HG03175 (cell line): ENCODE data around the gene EGR1.

Source experiments
- ATAC-seq: cut with Tn5 transposase; IDR thresholded peaks from one replicate; pipeline ENCODE4 v1.9.1; 2021; ENCODE audit warnings: mild to moderate bottlenecking, moderate library complexity; ENCODE audit not compliant: unreplicated experiment

Gene EGR1

DNA sequence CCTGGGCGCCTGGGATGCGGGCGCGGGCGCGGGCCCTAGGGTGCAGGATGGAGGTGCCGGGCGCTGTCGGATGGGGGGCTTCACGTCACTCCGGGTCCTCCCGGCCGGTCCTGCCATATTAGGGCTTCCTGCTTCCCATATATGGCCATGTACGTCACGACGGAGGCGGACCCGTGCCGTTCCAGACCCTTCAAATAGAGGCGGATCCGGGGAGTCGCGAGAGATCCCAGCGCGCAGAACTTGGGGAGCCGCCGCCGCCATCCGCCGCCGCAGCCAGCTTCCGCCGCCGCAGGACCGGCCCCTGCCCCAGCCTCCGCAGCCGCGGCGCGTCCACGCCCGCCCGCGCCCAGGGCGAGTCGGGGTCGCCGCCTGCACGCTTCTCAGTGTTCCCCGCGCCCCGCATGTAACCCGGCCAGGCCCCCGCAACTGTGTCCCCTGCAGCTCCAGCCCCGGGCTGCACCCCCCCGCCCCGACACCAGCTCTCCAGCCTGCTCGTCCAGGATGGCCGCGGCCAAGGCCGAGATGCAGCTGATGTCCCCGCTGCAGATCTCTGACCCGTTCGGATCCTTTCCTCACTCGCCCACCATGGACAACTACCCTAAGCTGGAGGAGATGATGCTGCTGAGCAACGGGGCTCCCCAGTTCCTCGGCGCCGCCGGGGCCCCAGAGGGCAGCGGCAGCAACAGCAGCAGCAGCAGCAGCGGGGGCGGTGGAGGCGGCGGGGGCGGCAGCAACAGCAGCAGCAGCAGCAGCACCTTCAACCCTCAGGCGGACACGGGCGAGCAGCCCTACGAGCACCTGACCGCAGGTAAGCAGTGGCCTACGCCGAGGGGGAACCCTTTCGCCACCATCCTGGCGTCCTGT is at the start of gene EGR1:
Gene EGR1, plus strand, starts transcription at position 219 of the 864 bp plus-strand sequence. Its CDS starts 283 bp downstream, at position 502.
- ATAC-seq: peak; percentile 62

DNA sequence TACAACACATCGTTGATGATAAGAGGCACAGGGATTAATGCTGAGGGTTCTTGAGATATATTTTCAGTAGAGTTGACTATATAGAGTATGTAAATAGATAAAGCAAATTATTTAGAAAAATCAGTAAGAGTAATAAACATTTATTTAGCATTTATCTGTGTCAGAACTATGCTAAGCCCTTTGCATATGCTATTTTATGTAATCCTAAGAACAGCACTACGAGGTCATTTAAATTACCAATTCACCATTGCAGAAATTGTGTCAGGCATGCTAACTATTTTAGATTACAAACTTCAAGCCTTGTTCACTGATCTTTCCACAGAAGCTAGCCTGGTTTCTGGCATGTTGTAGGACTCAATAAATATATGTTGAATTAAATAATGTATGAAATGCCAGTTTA is 46.8 kb upstream of the EGR1 start:
- no peak for ATAC-seq

DNA sequence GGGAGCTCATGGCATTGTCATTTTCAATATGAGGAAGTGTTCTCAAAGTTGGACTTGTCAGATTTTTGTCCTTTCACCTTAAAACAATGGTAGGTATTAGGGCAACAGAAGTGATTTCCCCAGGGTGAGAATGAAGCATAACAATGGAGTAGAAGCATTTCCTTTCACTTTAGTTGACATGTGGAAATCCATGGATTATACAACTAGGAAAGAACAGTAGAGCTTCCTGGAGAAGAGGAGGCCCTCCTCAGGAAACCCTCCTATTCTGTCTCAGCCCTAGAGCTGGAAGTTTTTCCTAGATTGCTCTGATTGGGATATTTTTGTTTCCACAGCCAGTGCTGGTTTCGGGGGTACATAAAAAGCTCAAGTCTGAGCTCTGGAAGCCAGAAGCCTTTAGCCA is 40.2 kb upstream of the EGR1 start:
- no peak for ATAC-seq

DNA sequence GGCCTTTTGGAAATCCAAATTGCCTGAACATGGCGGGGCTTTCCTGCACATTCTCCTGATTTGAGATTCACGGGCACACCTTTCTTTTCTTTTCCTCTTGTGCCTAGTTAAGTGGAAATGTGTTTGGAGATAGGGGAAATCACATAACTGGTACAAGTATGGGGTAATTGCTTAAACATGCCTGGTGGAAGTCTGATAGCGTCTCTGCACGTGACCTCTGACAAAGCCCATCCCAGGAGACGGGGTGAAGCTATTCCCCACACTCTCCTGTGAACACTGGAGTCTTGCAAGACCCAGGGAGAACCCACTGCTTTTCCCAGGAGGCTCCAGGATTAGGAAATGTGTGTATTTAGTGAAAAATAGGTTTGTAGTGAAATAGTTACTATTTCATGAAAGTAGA is 29.3 kb upstream of the EGR1 start:
- ATAC-seq: no peak

- no peak for ATAC-seq
Observed at GRCh38 chr5:138438003-138438723, 27.1 kb upstream of the EGR1 start.

GRCh38 chr5:138438724-138439476 is 26.4 kb upstream of the EGR1 start, which contains the start of gene REEP2:
TSS of gene REEP2 (plus strand) at chr5:138439057. CDS start at chr5:138439209, 152 bp downstream.
- peak; percentile 78 for ATAC-seq

- no peak for ATAC-seq
Observed at GRCh38 chr5:138439477-138440158, 25.7 kb upstream of the EGR1 start.

- ATAC-seq: no peak
Observed at GRCh38 chr5:138440159-138441073, 24.9 kb upstream of the EGR1 start.

DNA sequence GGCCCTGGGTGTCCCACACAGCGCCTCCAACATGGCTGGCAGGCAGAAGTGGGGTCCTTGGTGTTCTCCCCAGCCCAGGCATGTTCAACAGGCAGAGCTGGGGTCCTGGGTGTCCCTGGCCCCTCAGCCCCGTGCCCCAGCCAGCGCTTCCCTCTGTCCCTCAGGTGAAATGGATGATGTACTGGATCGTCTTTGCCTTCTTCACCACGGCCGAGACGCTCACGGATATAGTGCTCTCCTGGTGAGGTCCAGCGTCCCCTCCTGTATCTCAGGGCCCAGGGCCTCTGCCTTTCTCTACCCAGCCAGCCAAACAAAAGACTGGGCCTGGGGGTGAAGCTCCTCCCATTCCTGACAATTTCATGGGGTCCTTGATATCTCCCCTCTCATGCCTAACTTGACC is 24.1 kb upstream of the EGR1 start:
- no peak for ATAC-seq

DNA sequence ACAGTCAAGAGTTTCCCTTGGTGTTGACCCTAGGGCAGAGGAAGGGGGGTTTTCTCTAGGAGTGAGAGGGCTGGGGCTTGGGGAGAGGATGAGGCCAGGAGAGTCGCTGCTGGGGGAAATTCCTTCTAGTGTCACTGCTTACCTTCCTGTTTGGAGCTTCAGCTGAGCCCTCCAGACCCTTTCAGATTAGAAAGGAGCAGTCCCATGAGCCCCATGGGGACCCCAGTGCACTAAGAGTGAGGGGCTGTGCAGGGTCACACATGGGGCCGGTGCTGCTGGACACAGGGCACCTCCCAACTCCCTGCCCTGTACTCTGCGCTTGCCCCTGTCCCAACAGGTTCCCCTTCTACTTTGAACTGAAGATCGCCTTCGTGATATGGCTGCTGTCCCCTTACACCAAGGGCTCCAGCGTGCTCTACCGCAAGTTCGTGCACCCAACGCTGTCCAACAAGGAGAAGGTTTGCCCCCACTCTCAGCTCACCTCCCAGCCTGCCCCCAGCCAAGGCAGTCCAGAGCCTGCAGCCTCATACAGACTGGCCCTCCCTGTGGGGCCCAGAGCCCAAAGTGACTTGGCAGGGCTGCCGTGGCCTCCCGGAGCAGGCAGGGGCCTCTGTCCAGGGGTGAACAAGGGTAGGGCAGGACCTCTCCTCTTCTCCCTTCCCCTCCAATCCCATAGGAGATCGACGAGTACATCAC is 21.1 kb upstream of the EGR1 start:
- ATAC-seq: no peak

DNA sequence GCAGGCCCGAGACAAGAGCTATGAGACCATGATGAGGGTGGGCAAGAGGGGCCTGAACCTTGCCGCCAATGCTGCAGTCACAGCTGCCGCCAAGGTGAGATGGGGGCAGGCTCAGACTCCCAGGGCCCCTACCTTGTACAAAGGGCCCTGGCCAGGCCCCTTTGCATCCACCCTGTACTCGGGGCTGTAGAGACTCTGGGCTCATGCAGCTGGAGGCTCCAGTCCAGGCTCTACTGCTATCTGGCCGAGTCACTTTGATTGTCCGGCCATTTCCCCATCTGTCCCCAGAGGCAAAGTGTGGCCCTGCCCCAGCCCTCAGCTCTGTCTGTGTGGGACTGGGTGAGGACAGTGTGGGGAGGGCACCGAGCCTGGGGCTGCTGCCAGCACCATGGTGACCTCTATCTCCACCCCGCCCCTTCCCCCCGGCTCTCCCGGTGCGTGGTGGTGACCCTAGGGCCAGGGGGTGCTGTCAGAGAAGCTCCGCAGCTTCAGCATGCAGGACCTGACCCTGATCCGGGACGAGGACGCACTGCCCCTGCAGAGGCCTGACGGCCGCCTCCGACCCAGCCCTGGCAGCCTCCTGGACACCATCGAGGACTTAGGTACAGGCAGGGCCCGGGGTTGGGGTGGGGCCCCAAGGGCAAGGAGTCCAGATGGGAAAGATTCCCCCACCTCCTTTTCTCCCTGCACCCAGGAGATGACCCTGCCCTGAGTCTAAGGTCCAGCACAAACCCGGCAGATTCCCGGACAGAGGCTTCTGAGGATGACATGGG is 20.3 kb upstream of the EGR1 start:
- no peak for ATAC-seq

GRCh38 chr5:138445547-138446271 is 19.6 kb upstream of the EGR1 start:
- no peak for ATAC-seq

DNA sequence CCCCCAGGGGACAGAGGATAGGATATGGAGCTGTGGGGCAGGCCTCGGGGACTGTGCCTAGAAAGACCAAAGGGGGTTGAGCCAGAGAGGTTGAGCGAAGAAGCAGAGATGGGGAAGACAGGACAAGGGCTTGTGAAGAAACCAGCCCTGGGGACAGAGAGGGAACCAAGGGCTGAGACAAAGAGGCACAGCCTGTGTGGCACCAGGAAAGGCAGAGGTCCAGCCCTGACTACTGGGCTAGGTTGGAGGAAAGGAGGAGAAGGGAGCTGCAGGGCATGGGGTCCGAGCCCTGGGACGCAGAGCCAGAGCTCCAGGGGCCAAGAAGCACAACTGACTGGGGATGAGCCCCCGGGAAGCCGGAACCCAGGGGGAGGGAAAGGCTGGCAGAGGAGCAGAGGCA is 17.2 kb upstream of the EGR1 start:
- ATAC-seq: no peak

- ATAC-seq: no peak
Observed at GRCh38 chr5:138448481-138449398, 16.5 kb upstream of the EGR1 start.

DNA sequence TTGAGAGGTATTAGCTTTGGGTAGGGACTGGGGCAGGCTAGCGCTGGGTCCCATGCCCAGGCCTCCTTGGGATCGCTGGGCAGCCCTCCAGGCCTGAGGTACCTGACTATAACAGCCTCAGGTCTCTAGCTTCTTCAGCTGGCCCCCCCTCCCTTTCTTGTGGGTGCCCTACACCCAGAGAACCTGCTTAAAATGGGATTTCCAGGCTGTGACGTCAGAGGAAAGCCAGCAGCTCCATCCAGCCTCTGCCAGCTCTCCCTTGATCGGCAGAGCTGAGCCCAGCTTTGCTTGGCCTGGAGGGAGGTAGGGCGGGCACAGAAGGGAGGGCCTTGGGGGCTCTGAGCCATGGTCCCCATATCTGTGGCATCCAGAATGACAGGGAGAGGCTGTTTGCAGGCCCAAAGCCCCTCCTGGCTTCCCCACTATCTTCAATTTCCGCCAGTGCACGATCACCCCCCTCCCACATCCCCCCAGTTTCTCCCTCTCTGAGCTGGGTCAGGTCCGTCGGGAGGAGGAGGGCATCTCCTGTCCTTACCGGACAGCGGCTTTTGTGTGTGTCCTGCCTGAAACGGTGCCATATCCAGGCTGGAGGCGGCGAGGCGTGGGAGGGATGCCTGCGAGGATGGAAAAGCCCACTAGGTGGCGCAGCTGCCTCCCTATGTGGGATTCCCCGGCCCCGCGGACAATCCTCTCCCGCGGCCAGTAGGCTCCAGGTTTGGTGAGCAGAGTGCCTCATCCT is 15.6 kb upstream of the EGR1 start:
- peak; percentile 76 for ATAC-seq

- no peak for ATAC-seq
Observed at GRCh38 chr5:138450971-138451370, 14.3 kb upstream of the EGR1 start.
